ENCODE measurements around the gene NOL3. TPM values are rescaled to one million over a fixed set of nuclear protein-coding genes. Genes with fewer than 3 reads are reported as not detected.
A peak's percentile ranks its signal among the peaks of the same experiment; 100 is the strongest.
"Not testable (repeated sequence)": the region's sequence is repeated elsewhere in the genome, so short reads cannot be mapped to it uniquely, and the experiment has no call there.

The NOL3 gene
- total RNA-seq (14.4 and 19.4 TPM in 2 replicates), polyA plus RNA-seq (16.0 and 19.2 TPM in 2 replicates), polyA minus RNA-seq (7.3 and 9.2 TPM in 2 replicates), Bru-seq, nascent RNA (percentile 45 among the genes with signal in this experiment), BruChase-seq, experiment 1, labeled RNA remaining after a 6-hour chase (percentile 69 among the genes with signal in this experiment), BruChase-seq, experiment 2, labeled RNA remaining after a 2-hour chase (percentile 54 among the genes with signal in this experiment)
- 10.4 and 14.4 TPM in 2 replicates for polyA plus RNA-seq (2011; cell fraction: cytosol; rRNA removed)
- 28.5 and 29.4 TPM in 2 replicates for polyA plus RNA-seq (2011; cell fraction: nucleus; rRNA removed)
- polyA plus RNA-seq (2012), result 9.2 and 12.4 TPM in 2 replicates
- 18.3 TPM for polyA minus RNA-seq (2011; cell fraction: cytosol; rRNA and poly(A)+ RNA removed)
- 4.4 and 5.7 TPM in 2 replicates for polyA minus RNA-seq (2011; cell fraction: nucleus; rRNA and poly(A)+ RNA removed)
- long read RNA-seq, partial matches to known transcripts, result 20 of 28 reads
- long read RNA-seq, other reads (novel, unspliced or antisense), result 5 of 28 reads

GRCh38 chr16:67170168-67170948, at the start of gene NOL3:
Gene NOL3, plus strand, starts transcription at chr16:67170538.
- intact Hi-C loops (cut with micrococcal nuclease) (no loop called here), dilution Hi-C loops (cut with MboI; ENCODE audit: extremely low pct_ligation_motif_present, low sequenced_read_pairs) (no loop called here)
- Histone ChIP-seq H3K9me1 (replicated peaks; ENCODE audit: control insufficient read depth, extremely low read depth, insufficient read depth, low read length) (no peaks in the 10 kb centered on the region), H3K79me2 (ENCODE audit: control insufficient read depth, insufficient read depth, low read length) (no peaks in the 10 kb centered on the region), H3K36me3 (ENCODE audit: control insufficient read depth in 2 of 2, extremely low read depth in 1 of 2, insufficient read depth in 2 of 2, low read length in 2 of 2) (no peaks in the 10 kb centered on the region), H3K27ac (ENCODE audit: insufficient read depth, low read depth, low read length) (peak within 1 kb of the TSS; percentile 74), H3K4me3 (replicated peaks in 1 of 3; ENCODE audit: insufficient read depth in 1 of 3, low read depth in 1 of 3, low read length in 3 of 3) (peak within 1 kb of the TSS; percentile 29 to 50 (median 34)), H3K27me3 (ENCODE audit: control insufficient read depth in 2 of 2, insufficient read depth in 2 of 2, low read length in 2 of 2) (peaks cover 13 to 19% of the 10 kb centered on the region in 2 experiments), H3K4me1 (ENCODE audit: control insufficient read depth, extremely low read depth, insufficient read depth, low read length) (peaks cover 27% of the 10 kb centered on the region), H2AFZ (ENCODE audit: low read depth, low read length) (peak within 1 kb of the TSS; percentile 80), H4K20me1 (replicated peaks; ENCODE audit: control insufficient read depth, extremely low read depth, insufficient read depth, low read length) (no peaks in the 10 kb centered on the region), H3K9ac (replicated peaks; ENCODE audit: extremely low read depth, insufficient read depth, low read length) (peak within 1 kb of the TSS; percentile 72), H3K4me2 (ENCODE audit: insufficient read depth, low read length) (peak within 1 kb of the TSS; percentile 77), H3K9me3 (replicated peaks; ENCODE audit: control insufficient read depth, insufficient read depth, low read length) (no peaks in the 10 kb centered on the region)
- ChIA-PET POLR2A (interaction anchor here (0.9 to 1.2 kb wide), 3 partner anchors 9 to 11 kb away, joined by 3 to 6 read pairs (median 3); partner anchors contain the start of genes FBXL8 and TRADD), CTCF (interaction anchor here (1.0 to 4.2 kb wide), 13 partner anchors 8 to 302 kb away, joined by 3 to 29 read pairs (median 7); partner anchors contain the start of genes EXOC3L1, FBXL8, MATCAP1 and TRADD)
- FAIRE-seq (peak; percentile 76), DNase-seq (ENCODE audit: low read depth, low spot score) (peak; percentile 88)
- BruUV-seq (replicated peaks), result no TSS peak
- peak; percentile 47 for TF ChIP-seq POLR2AphosphoS5 (IDR thresholded peaks at IDR 0.05; ENCODE audit: insufficient read depth, low read depth, low read length)
- TF ChIP-seq GATA2 (IDR thresholded peaks at IDR 0.05; ENCODE audit: insufficient read depth, insufficient read length, low read depth, low read length), result no peak
- TF ChIP-seq EZH2 (IDR thresholded peaks at IDR 0.05; ENCODE audit: borderline replicate concordance, low read depth, low read length, severe bottlenecking), result no peak
- peak; percentile 63 for TF ChIP-seq POLR2A (IDR thresholded peaks at IDR 0.05; ENCODE audit: low read depth, low read length)
- TF ChIP-seq CTCF (IDR thresholded peaks at IDR 0.05; ENCODE audit: extremely low read depth in 1 of 2, insufficient read depth in 1 of 2, low read depth in 1 of 2, low read length in 2 of 2), result peak in 1 of 2 donors; percentile 6
- TF ChIP-seq MAX (IDR thresholded peaks at IDR 0.05; ENCODE audit: insufficient read depth, insufficient read length), result no peak
- TF ChIP-seq JUN (IDR thresholded peaks at IDR 0.05; ENCODE audit: borderline replicate concordance, insufficient read depth, insufficient read length, low read depth), result no peak
- TF ChIP-seq FOS (IDR thresholded peaks at IDR 0.05; ENCODE audit: borderline replicate concordance, insufficient read depth, low read length), result no peak
- no peak for TF ChIP-seq MYC (IDR thresholded peaks at IDR 0.05; ENCODE audit: low read depth, low read length)

- H3K27ac ChIP-seq (ENCODE audit: insufficient read depth, low read depth, low read length); H3K4me3 ChIP-seq (replicated peaks in 1 of 3; ENCODE audit: insufficient read depth in 1 of 3, low read depth in 1 of 3, low read length in 3 of 3); H2AFZ ChIP-seq (ENCODE audit: low read depth, low read length); CTCF ChIA-PET; H3K9me3 ChIP-seq (replicated peaks; ENCODE audit: control insufficient read depth, insufficient read depth, low read length); intact Hi-C loops (cut with micrococcal nuclease); H3K9ac ChIP-seq (replicated peaks; ENCODE audit: extremely low read depth, insufficient read depth, low read length); H3K4me1 ChIP-seq (ENCODE audit: control insufficient read depth, extremely low read depth, insufficient read depth, low read length); H3K4me2 ChIP-seq (ENCODE audit: insufficient read depth, low read length); DNase-seq (ENCODE audit: low read depth, low spot score); FAIRE-seq; H4K20me1 ChIP-seq (replicated peaks; ENCODE audit: control insufficient read depth, extremely low read depth, insufficient read depth, low read length); H3K79me2 ChIP-seq (ENCODE audit: control insufficient read depth, insufficient read depth, low read length); H3K9me1 ChIP-seq (replicated peaks; ENCODE audit: control insufficient read depth, extremely low read depth, insufficient read depth, low read length); BruUV-seq (replicated peaks); dilution Hi-C loops (cut with MboI; ENCODE audit: extremely low pct_ligation_motif_present, low sequenced_read_pairs); H3K27me3 ChIP-seq (ENCODE audit: control insufficient read depth in 2 of 2, insufficient read depth in 2 of 2, low read length in 2 of 2); POLR2A ChIA-PET: not testable (repeated sequence)
- H3K36me3 ChIP-seq (ENCODE audit: control insufficient read depth in 2 of 2, extremely low read depth in 1 of 2, insufficient read depth in 2 of 2, low read length in 2 of 2), result peaks cover 0 to 13% of the 10 kb centered on the region in 2 experiments
These were observed 47.5 kb upstream of the NOL3 start for GRCh38 chr16:67122799-67123198.
